Muscle layer of duodenum (tissue), 2 donors: ENCODE measurements around the gene CARD16.
"Not testable (repeated sequence)": the region's sequence is repeated elsewhere in the genome, so short reads cannot be mapped to it uniquely, and the experiment has no call there.

ENCODE experiments used
- H3K27ac ChIP-seq: one replicate; pipeline ENCODE4 v1.7.0; 2013; ENCODE audit warnings: mild to moderate bottlenecking, low read length
- H3K27me3 ChIP-seq: one replicate; pipeline ENCODE4 v1.7.0; 2013; ENCODE audit warnings: low read depth, mild to moderate bottlenecking, control low read depth, low read length
- H3K36me3 ChIP-seq, 2 donors: one replicate each; pipeline ENCODE4 v1.7.0; 2013; ENCODE audit warnings: low read length in 2 of 2, control low read depth in 1 of 2, mild to moderate bottlenecking in 1 of 2; ENCODE audit not compliant: insufficient read depth in 2 of 2, control insufficient read depth in 1 of 2
- H3K4me1 ChIP-seq, 2 donors: one replicate each; pipeline ENCODE4 v1.7.0; 2013; ENCODE audit warnings: low read length in 2 of 2, mild to moderate bottlenecking in 2 of 2, control low read depth in 1 of 2, moderate library complexity in 1 of 2; ENCODE audit not compliant: insufficient read depth in 2 of 2, control insufficient read depth in 1 of 2
- H3K4me3 ChIP-seq, 2 donors: one replicate each; pipeline ENCODE4 v1.7.0; 2013; ENCODE audit warnings: low read length in 2 of 2, low read depth in 1 of 2, mild to moderate bottlenecking in 1 of 2
- H3K9me3 ChIP-seq, 2 donors: one replicate each; pipeline ENCODE4 v1.7.0; 2013; ENCODE audit warnings: low read length in 2 of 2, control low read depth in 1 of 2, mild to moderate bottlenecking in 1 of 2; ENCODE audit not compliant: control insufficient read depth in 1 of 2
- donor health status: healthy.

The CARD16 gene

GRCh38 chr11:105045676-105046296, 651 bp upstream of the CARD16 start:
- peak overlapping the region; percentile 89 for H3K27ac ChIP-seq
- no peaks in the 10 kb centered on the region for H3K9me3 ChIP-seq
- H3K27me3 ChIP-seq, result no peaks in the 10 kb centered on the region
- H3K4me1 ChIP-seq, result peaks cover 8 to 20% of the 10 kb centered on the region in 2 donors
- H3K36me3 ChIP-seq, result no peaks in the 10 kb centered on the region
- peak overlapping the region; percentile 46 to 65 for H3K4me3 ChIP-seq

DNA sequence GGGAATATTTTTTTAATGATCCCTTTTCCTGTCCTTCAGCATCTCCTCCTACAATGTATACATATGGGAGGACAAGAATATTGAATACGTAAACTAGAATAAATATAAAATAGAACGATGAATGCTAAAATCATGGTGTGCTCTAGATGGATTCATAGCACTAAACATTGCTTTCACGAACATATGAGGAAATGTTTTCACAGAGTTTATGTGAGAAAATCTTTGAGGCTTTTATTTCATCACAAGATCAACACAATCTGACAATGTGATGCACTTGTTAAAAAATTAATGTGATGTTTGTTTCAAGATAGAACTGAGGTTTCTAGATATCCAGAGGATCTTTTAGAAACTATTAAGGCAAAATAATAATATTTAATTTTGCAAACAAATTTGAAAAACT, 3.0 kb downstream of the CARD16 start:
- H3K27ac ChIP-seq, result no peak overlapping the region
- H3K4me3 ChIP-seq, result no peak overlapping the region
- peaks cover 8 to 17% of the 10 kb centered on the region in 2 donors for H3K4me1 ChIP-seq
- H3K27me3 ChIP-seq, result no peaks in the 10 kb centered on the region
- H3K9me3 ChIP-seq, result no peaks in the 10 kb centered on the region
- H3K36me3 ChIP-seq, result no peaks in the 10 kb centered on the region

DNA sequence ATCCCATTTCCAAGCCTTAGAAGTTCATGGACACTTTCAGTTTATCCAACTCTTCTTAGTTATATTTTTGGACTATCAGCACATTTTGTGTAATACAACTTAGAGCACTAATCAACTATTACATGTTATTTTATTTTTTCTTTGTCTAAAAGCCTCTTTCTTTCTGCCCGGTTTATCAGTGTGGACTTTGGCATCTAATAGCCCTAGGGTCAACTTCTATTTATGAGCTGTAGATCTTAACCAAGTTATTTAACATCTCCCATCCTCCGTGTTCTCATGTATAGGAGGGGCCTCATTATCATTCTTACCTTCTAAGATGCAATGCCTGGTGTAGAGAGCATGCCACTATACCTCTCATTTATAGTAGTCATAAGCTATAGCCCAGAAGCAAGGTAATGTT, 4.4 kb downstream of the CARD16 start:
- Histone ChIP-seq H3K4me1 (peaks cover 0 to 4% of the 10 kb centered on the region in 2 donors), H3K27me3 (no peaks in the 10 kb centered on the region), H3K27ac (no peak overlapping the region)

DNA sequence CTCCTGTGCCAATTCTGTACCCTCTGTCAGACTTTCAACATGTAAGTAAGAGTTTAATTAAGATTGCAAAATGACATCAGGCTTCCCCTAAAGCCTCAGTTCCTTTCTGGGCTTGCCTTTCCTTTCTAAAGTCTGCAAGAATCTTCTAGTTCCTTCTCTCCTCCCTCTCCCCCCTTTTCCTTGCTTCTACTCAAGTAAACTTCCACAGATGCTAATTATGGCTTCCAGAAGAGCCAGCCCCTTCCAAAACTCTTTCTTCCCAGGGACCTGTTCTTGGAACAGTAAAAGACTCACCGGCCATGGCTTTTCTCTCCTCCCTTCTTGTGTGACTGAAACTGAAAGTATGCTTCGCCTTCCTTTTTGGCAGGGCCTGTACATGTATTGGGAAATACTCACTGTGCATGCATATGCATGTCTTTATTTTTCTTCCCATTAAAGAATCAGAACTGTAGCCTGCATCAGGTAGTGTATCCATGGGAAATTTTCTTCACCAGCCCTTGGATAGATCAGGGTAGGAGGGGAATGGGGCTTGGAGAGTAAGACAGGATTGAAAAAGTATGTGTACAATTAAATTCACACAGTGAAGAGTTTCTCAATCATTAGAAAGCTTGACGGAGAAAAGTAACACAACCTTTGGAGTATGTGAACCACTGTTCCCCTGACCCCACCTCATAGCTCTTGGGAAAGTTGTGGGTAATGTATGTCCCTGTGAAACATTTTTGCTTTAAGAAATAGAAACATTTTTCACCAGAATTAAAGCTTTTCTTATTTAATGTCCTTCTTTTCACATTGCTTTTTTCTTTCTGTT, 10.1 kb downstream of the CARD16 start, which contains the start of gene CASP1:
TSS of gene CASP1 (minus strand) at position 332 of the 808 bp plus-strand sequence. CDS start at position 301, 31 bp downstream.
- Histone ChIP-seq H3K27ac (peak within 1 kb of the TSS; percentile 91), H3K4me3 (peak within 1 kb of the TSS; percentile 61 to 72), H3K27me3 (no peaks in the 10 kb centered on the region), H3K4me1 (peaks cover 0 to 2% of the 10 kb centered on the region in 2 donors), H3K9me3 (no peaks in the 10 kb centered on the region), H3K36me3 (peaks cover 10 to 13% of the 10 kb centered on the region in 2 donors)

More for the DNA sequence above, 4.4 kb downstream of the CARD16 start:
- H3K4me3 ChIP-seq, result no peak overlapping the region
- no peaks in the 10 kb centered on the region for H3K9me3 ChIP-seq
- no peaks in the 10 kb centered on the region for H3K36me3 ChIP-seq

- not testable (repeated sequence) for H3K4me1 ChIP-seq, H3K9me3 ChIP-seq, H3K27me3 ChIP-seq
- Histone ChIP-seq H3K27ac (peak overlapping the region; percentile 91), H3K4me3 (peak overlapping the region; percentile 61 to 72), H3K36me3 (peaks cover 17 to 19% of the 10 kb centered on the region in 2 donors)
These were observed 10.7 kb downstream of the CARD16 start for GRCh38 chr11:105034388-105034787.

DNA sequence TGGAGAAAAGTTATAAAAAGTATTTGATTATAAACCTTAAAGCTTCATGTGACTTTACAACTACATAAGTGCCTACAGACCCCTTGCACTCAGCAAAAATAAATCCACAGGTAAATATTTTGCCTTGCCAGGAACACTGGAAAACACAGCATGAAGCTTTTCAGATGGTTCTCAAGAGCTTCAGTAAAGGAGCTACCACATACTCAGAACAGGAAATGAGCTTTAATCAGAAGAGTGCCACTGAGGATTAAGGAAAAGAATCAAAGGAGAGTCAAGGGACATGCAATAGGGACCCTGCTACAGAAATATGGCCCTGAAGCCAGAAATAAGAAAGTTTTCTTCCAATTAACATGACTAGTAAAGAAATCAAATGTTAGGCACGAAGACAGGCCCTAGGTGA, 11.4 kb downstream of the CARD16 start:
- Histone ChIP-seq H3K27ac (peak overlapping the region; percentile 91), H3K27me3 (no peaks in the 10 kb centered on the region), H3K4me3 (peak overlapping the region; percentile 61 to 72), H3K4me1 (peaks cover 0 to 2% of the 10 kb centered on the region in 2 donors), H3K36me3 (peaks cover 18 to 25% of the 10 kb centered on the region in 2 donors), H3K9me3 (no peaks in the 10 kb centered on the region)

DNA sequence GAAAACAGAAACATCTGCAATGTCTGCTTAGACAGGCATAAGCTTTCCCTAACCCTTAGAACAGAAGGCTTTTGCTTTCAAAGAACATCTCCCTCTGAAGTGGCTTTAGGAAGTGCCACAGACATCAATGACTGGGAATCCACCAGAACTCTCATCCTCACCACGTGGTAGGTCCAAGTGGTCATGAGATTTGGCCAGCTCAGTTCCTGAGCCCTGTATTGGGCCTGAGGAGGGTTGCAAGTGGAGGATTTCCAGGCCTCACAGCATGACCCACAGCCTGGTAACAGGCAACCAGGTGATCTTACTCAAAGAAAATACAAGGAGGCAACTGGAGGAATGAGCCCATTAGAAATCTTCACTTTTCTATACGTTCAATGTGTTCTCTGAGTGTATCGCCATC, 11.8 kb downstream of the CARD16 start:
- Histone ChIP-seq H3K9me3 (no peaks in the 10 kb centered on the region), H3K4me1 (peaks cover 0 to 2% of the 10 kb centered on the region in 2 donors), H3K27ac (peak overlapping the region; percentile 91), H3K36me3 (peaks cover 22 to 28% of the 10 kb centered on the region in 2 donors), H3K27me3 (no peaks in the 10 kb centered on the region), H3K4me3 (peak overlapping the region; percentile 61 to 72)

- Histone ChIP-seq H3K36me3 (peaks cover 22 to 33% of the 10 kb centered on the region in 2 donors), H3K27ac (peak overlapping the region; percentile 91), H3K27me3 (no peaks in the 10 kb centered on the region), H3K4me3 (peak overlapping the region; percentile 61 to 72), H3K4me1 (peaks cover 0 to 2% of the 10 kb centered on the region in 2 donors), H3K9me3 (no peaks in the 10 kb centered on the region)
These were observed 12.6 kb downstream of the CARD16 start for GRCh38 chr11:105032495-105032894.

GRCh38 chr11:105027678-105028077, 17.5 kb downstream of the CARD16 start:
- H3K27me3 ChIP-seq, result no peaks in the 10 kb centered on the region
- no peak overlapping the region for H3K4me3 ChIP-seq
- no peak overlapping the region for H3K27ac ChIP-seq
- H3K4me1 ChIP-seq, result no peaks in the 10 kb centered on the region
- H3K36me3 ChIP-seq, result peaks cover 34 to 50% of the 10 kb centered on the region in 2 donors
- no peaks in the 10 kb centered on the region for H3K9me3 ChIP-seq

DNA sequence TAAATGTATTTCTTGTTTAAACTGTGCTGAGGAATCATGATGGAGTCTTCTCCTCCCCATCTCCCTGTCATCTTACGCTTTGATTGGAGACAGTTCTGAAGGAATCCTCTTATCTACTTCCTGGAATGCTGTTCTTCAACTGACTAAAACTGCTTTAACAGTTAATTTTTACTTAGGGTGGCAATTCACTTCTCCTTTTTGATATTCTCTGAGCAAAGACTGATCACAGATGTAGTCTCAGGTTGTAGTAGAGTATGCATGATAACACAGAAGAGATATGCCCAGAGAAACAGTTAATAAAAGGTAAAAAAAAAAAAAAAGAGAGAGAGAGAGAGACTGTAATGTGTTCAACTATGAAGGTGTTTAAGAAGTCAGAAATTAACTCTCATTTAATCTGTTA, 20.7 kb downstream of the CARD16 start:
- no peaks in the 10 kb centered on the region for H3K4me1 ChIP-seq
- H3K9me3 ChIP-seq, result no peaks in the 10 kb centered on the region
- no peak overlapping the region for H3K27ac ChIP-seq

GRCh38 chr11:105023003-105023402, 22.1 kb downstream of the CARD16 start, which contains the start of gene CASP5:
TSS of gene CASP5 (minus strand) at chr11:105023168. CDS start at chr11:105023136, 32 bp downstream.
- Histone ChIP-seq H3K4me3 (no peak within 1 kb of the TSS), H3K27me3 (no peaks in the 10 kb centered on the region), H3K4me1 (no peaks in the 10 kb centered on the region), H3K9me3 (no peaks in the 10 kb centered on the region), H3K27ac (no peak within 1 kb of the TSS), H3K36me3 (peaks cover 12 to 22% of the 10 kb centered on the region in 2 donors)

More for the DNA sequence above, 20.7 kb downstream of the CARD16 start:
- no peak overlapping the region for H3K4me3 ChIP-seq
- H3K27me3 ChIP-seq, result no peaks in the 10 kb centered on the region
- peaks cover 18 to 32% of the 10 kb centered on the region in 2 donors for H3K36me3 ChIP-seq
